ENCODE measurements around the gene EPB41L2.
"Not testable (repeated sequence)": the region's sequence is repeated elsewhere in the genome, so short reads cannot be mapped to it uniquely, and the experiment has no call there.

Gene EPB41L2

DNA sequence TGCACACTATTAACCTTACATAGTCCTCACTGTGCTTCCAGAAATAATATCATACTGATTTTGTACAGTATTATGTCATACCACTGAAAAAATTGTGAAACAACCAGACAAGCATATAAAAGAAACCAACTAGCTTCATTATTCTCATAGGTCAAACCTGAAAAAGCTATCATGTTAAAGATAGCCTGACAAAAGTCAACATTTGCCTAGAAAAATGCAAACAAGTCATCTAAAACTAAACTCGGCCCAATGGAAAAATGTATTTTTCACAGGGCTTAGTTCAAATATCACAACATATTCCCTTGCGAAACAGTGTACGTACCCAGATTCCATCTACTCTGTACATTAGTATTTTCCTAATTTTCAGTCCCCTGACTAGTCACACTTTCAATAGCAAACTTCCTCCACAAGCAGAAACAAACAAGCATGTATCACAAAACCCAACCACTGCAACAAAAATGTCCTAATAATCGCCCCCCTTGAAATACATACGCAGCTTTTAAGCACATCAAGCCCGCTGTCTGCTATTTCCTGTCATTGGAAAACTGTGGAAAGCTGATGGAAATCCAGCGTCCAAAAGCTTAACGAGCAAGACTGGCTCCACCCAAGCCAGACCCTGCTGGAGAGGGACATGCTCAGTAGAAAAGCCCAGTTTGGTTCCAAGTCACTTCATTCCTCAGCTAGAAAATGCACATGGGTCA is 93.1 kb downstream of the EPB41L2 start:
- FAIRE-seq, result no peak

GRCh38 chr6:130969166-130969565 is 93.9 kb downstream of the EPB41L2 start:
- FAIRE-seq, result no peak

DNA sequence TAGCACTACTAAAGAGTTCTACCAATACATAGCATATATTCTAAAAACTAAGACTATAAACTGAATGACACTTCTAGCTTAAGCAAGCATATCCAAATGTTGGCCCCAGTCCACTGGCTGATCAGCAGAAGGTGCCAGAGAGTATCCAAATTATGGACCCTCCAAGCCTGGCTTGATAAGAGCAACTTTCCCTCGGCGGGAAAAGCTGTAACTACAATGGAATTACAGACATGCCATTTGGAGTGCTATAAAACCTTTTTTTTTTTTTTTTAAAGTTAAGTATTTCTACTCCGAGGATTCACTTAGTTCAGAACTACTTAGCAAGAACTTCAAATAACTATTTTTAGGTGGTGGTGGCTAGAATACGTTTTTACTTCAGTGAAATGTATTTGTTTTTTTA is 94.6 kb downstream of the EPB41L2 start:
- no peak for FAIRE-seq

- no peak for FAIRE-seq
Observed at GRCh38 chr6:130967502-130968445, 95.3 kb downstream of the EPB41L2 start.

DNA sequence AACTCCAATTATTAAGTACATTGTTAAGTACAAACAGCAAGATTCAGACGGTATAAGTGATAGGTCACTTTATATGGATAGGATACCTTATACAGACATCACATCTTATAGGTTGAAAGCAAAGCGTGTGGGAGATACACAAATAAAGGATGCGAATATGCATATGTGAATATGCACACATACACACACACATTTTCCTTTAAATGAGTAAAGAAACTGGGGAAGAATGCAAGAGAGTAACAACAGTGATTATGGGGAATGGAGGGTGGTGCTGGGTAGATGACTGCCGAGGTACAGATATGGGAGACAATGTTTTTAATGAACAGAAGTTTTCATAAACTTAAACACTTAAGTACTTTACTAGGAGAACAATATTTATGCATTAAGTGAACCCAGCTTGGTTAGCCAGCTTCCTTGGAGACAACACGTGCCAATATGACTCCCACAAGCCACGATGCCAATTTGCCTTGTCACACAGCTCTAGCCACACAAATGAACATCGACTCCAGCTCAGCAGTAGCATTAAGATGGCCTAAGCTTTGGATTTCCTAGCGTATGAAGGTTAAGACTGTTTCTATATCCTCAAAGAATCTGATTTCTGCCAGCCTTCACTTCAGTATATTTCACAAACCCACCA is 96.6 kb downstream of the EPB41L2 start:
- no peak for FAIRE-seq

DNA sequence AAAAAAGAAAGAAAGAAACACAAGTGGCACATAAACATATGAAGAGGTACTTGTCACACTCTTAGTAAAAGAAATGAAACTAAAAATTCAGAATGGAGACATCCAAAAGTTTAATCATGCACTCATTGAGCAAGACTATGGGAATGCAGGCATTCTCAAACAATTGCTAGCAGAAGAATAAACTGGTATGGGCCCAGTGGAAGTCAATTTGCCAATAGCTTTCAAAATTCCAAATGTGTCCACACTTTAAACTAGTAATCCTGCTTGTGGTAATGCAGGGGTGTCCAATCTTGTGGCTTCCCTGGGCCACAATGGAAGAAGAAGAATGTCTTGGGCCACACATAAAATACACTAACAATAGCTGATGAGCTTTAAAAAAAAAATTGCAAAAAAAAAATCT is 97.4 kb downstream of the EPB41L2 start:
- no peak for FAIRE-seq

GRCh38 chr6:130964808-130965604 is 98.0 kb downstream of the EPB41L2 start:
- FAIRE-seq, result no peak

GRCh38 chr6:130964289-130964688 is 98.8 kb downstream of the EPB41L2 start:
- no peak for FAIRE-seq

GRCh38 chr6:130962966-130963365 is 100.1 kb downstream of the EPB41L2 start:
- no peak for FAIRE-seq

DNA sequence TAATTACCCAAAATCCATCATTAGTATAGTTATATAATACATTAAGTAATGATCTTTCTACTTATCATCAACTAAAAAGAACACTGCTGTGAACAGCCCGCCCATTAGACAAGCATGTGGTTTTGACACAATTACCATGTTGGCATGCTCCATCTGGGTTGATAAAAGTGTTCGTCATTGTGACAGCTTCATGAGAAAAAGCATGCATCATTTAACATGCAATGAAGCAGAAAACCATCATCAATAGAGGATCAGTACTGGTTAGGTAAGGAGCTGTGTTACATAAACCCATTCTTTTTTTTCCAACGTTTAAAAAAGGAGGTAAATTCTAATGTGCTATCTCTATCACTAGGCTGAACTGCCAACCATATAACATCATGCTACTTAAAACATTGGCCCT is 101.9 kb downstream of the EPB41L2 start:
- no peak for FAIRE-seq

DNA sequence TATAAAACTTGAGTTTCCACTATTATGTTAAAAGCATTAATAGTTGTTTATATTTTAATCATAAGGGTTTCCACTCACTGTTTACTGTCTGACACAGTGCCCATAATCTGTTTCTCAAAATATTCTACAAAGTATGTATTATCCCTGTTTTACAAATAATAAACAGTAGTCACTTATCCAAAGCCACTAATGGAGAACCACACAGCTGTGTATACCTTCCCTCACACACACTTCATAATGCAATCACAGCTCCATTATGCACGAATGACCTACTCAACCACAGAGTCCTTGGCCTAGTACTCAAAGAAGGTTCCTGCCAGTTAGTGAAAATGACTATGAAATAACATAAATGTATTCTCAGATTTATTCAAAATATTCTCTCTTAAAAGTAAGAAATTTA is 103.1 kb downstream of the EPB41L2 start:
- no peak for FAIRE-seq

DNA sequence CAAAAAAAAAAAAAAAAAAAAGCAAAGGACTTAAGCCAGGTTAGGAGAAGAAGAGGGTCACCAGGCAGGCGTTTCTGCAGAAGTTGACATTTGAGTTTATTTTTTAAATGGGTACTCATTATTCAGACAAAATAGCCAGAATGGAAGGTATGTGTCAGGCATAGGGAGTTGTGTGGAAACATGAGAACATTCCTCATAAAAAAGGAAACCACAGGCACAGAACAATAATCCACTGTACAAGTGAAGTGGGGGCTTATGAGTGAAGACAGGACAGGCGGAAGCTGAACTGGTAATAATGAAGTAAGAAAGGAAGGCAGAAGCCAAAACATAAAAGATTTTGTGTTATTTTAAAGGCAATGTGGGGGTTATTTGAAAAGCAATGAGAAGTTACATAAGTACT is 104.6 kb downstream of the EPB41L2 start:
- FAIRE-seq, result no peak

GRCh38 chr6:130955755-130956154 is 107.3 kb downstream of the EPB41L2 start:
- FAIRE-seq, result no peak

- FAIRE-seq, result no peak
Observed at GRCh38 chr6:130949553-130949952, 113.5 kb downstream of the EPB41L2 start.

DNA sequence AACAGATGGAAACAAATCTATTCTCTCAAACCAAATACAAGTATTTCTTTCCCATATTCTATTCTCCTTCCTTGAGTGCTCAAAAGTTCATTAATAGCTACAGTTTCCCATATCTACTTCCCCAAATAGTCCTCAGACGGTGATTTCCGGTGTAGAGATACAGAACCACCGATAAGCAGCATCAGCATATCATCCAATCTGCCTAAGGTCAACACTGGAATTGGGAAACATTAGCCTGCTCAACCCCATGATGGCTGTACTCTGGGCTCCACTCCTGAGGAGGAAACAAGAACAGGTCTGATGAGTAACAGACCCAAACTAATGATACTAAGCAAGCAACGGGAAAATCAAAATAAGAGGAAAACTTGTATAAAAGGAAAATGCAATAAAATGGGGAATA is 115.6 kb downstream of the EPB41L2 start:
- FAIRE-seq, result no peak

DNA sequence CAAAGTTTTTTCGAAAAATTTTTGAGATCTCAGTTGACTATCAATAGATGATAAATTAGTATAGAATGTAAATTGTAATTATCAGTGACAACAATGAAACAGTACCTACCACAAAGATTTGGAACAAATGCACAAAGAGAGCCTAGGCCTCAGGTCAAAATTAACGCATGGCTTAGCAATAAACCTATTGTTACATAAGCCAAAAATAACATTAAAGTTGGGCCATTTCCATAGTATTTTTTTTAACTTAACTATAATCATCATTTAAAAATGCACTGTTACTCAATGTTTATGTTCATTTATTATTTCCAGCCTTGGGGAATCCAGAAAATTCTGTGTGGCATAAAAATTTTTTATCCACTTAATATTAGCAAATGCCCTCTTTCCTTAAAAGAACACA is 117.0 kb downstream of the EPB41L2 start:
- no peak for FAIRE-seq

- FAIRE-seq, result no peak
Observed at GRCh38 chr6:130945401-130945919, 117.6 kb downstream of the EPB41L2 start.

- no peak for FAIRE-seq
Observed at GRCh38 chr6:130944486-130944885, 118.6 kb downstream of the EPB41L2 start.

DNA sequence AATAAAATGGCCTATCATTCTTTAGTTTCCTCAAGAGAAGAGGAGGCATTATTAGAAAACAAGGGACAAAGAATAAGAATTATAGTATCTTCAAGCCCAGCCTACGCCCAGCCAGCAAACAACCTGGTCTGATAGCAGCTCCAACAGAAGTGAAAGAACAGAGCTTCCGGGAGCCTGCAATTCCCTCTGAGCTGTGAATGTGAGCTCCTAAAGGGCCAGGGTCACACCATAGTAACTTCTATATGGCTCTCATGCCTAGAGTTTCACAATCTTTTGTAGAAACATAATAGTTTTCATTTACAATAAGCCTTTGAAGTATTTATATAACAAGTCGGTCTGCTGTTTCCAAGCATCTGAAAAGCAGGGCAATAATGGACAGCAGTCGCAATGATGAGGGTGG is 119.3 kb downstream of the EPB41L2 start:
- no peak for FAIRE-seq

DNA sequence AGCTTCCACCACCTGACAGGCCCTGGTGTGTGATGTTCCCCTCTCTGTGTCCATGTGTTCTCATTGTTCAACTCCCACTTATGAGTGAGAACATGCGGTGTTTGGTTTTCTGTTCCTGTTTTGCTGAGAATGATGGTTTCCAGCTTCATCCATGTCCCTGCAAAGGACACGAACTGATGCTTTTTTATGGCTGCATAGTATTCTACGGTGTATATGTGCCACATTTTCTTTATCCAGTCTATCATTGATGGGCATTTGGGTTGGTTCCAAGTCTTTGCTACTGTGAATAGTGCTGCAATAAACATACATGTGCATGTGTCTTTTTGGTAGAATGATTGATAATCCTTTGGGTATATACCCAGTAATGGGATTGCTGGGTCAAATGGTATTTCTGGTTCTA is 120.3 kb downstream of the EPB41L2 start:
- not testable (repeated sequence) for FAIRE-seq

- FAIRE-seq, result no peak
Observed at GRCh38 chr6:130937942-130938604, 125.0 kb downstream of the EPB41L2 start.

DNA sequence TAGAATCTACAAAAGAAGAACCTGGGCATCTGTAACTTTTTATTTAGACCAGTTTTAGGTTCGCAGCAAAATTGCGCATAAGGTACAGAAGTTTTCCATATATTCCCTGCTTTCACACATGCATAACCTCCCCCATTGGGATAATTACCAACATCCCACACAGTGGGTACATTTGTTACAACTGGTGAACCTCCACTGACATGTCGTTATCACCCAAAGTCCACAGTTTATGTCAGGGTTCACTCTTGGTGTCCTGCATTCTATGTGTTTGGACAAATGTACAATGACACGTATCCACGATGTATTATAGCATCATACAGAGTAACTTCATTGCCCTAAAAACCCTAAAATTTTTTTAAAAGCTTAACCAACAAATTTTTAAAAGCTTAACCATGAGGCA is 126.1 kb downstream of the EPB41L2 start:
- no peak for FAIRE-seq
